Panc1 (cell line): ENCODE results near the gene PIAS4.

Experiments used
- SIN3A ChIP-seq: IDR thresholded peaks from 2 replicates; pipeline ENCODE4 v1.6.1; 2012; ENCODE audit warnings: low read depth, mild to moderate bottlenecking, low read length, moderate library complexity, borderline replicate concordance; ENCODE audit not compliant: insufficient read depth
- TCF7L2 ChIP-seq: IDR thresholded peaks from 2 replicates; pipeline ENCODE4 v1.6.1; 2011; ENCODE audit warnings: mild to moderate bottlenecking, low read depth, low read length, inconsistent platforms
- TF ChIP-seq, protein P1 (sequence below): fragments of 450-650 bp; IDR thresholded peaks from 2 replicates; pipeline ENCODE4 v1.5.1; 2017; ENCODE audit warnings: mild to moderate bottlenecking
- TF ChIP-seq, protein P2 (sequence below), 2 experiments: IDR thresholded peaks; 2 replicates each; pipeline ENCODE4 v1.6.1; 2011 to 2012; ENCODE audit warnings: low read depth in 2 of 2, control low read depth in 1 of 2, low read length in 1 of 2, mild to moderate bottlenecking in 1 of 2, moderate library complexity in 1 of 2; ENCODE audit not compliant: insufficient read depth in 1 of 2

DNA sequence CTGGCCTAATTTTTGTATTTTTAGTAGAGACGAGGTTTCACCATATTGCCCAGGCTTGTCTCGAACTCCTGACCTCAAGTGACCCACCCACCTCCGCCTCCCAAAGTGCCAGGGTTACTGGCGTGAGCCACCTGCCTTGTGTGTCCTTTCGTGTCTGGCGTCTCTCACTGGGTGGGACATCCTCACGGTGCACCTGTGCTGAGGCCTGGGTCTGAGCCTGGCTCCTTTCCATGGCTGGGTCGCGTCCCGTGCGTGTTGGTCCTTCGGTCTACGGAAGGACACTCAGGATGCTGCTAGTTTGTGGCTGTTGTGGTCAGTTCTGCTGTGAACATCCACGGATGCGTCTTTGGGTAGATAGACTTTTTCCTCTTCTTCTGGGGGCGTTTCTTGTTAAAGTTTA is 19.6 kb downstream of the PIAS4 start:
- TF ChIP-seq, protein P1, sequence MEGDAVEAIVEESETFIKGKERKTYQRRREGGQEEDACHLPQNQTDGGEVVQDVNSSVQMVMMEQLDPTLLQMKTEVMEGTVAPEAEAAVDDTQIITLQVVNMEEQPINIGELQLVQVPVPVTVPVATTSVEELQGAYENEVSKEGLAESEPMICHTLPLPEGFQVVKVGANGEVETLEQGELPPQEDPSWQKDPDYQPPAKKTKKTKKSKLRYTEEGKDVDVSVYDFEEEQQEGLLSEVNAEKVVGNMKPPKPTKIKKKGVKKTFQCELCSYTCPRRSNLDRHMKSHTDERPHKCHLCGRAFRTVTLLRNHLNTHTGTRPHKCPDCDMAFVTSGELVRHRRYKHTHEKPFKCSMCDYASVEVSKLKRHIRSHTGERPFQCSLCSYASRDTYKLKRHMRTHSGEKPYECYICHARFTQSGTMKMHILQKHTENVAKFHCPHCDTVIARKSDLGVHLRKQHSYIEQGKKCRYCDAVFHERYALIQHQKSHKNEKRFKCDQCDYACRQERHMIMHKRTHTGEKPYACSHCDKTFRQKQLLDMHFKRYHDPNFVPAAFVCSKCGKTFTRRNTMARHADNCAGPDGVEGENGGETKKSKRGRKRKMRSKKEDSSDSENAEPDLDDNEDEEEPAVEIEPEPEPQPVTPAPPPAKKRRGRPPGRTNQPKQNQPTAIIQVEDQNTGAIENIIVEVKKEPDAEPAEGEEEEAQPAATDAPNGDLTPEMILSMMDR = no peak
- TF ChIP-seq SIN3A (no peak), TCF7L2 (no peak)
- TF ChIP-seq, protein P2, sequence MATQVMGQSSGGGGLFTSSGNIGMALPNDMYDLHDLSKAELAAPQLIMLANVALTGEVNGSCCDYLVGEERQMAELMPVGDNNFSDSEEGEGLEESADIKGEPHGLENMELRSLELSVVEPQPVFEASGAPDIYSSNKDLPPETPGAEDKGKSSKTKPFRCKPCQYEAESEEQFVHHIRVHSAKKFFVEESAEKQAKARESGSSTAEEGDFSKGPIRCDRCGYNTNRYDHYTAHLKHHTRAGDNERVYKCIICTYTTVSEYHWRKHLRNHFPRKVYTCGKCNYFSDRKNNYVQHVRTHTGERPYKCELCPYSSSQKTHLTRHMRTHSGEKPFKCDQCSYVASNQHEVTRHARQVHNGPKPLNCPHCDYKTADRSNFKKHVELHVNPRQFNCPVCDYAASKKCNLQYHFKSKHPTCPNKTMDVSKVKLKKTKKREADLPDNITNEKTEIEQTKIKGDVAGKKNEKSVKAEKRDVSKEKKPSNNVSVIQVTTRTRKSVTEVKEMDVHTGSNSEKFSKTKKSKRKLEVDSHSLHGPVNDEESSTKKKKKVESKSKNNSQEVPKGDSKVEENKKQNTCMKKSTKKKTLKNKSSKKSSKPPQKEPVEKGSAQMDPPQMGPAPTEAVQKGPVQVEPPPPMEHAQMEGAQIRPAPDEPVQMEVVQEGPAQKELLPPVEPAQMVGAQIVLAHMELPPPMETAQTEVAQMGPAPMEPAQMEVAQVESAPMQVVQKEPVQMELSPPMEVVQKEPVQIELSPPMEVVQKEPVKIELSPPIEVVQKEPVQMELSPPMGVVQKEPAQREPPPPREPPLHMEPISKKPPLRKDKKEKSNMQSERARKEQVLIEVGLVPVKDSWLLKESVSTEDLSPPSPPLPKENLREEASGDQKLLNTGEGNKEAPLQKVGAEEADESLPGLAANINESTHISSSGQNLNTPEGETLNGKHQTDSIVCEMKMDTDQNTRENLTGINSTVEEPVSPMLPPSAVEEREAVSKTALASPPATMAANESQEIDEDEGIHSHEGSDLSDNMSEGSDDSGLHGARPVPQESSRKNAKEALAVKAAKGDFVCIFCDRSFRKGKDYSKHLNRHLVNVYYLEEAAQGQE (IDR thresholded peaks at IDR 0.05; ENCODE audit: insufficient read depth in 1 of 2, low read depth in 2 of 2, low read length in 1 of 2) = no peak
